GM19463 (cell line): Measurements from ENCODE around the gene ZNF688.
"Not testable (repeated sequence)": the region's sequence is repeated elsewhere in the genome, so short reads cannot be mapped to it uniquely, and the experiment has no call there.

Source experiments
- ATAC-seq: cut with Tn5 transposase; IDR thresholded peaks from one replicate; pipeline ENCODE4 v1.9.1; 2021; ENCODE audit warnings: mild to moderate bottlenecking, moderate library complexity; ENCODE audit not compliant: unreplicated experiment

ZNF688 gene

DNA sequence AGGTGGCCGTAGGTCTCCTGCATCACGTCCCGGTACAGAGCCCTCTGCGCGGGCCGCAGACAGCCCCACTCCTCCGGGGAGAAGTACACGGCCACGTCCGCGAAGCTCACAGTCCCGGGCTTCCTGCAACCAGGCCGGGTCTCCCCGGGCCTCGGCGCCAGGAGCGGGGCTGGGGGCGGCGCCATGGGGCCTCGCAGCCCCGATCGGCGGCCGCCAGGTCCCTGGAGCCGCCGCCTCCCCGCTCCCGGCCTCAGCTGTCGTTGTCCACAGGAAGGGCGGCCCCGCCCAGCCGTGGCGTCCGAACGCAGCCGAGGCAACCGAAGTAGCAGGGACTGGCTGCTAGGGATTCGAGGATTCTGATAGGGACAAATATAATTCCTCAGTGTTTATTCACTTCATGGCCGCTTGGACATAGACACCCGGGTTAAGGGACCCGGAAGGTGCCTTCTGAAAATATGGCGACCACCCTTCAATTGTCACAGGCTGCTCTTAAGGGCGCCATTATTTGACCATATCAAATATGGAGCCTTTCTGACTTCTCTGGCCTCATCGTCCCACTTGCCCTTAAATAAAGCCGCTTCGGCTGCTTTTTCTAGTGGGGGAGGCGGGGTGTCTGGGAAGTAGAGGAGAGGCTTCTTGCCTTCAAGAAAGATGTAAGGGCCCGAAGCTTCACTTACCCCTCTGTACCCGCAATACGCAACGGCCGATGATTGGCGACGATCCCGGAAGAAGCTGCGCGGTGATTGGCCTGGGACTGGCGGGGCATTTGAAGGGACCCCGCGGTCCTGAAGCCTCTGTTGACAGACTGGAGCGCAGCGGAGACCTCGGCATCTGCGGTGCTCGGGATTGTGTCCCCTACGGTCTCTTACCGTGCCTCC lies at the start of gene ZNF688:
ZNF688 (minus strand) TSS at position 270 of the 878 bp plus-strand sequence; CDS start at position 185, 85 bp downstream.
- peak; percentile 69 for ATAC-seq

DNA sequence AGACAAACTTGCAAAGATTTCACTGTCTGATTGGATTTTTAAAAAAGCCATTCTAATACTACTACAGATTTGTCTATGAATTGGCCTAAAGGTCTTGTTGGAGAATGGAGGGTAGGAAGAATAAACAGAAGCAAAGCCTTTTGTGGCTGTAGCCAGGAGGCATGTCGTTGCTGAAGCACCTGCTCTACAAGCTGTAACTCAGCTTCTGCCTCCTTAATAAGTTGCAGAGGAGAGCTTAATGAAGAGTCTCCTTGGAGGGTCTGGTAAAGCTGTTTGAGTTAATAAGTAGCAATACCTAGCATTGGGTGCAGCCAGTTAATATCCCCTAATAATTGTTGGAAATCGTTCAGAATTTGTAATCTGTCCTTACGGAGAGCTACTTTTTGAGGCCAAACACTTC lies 48.7 kb upstream of the ZNF688 start:
- ATAC-seq: no peak

DNA sequence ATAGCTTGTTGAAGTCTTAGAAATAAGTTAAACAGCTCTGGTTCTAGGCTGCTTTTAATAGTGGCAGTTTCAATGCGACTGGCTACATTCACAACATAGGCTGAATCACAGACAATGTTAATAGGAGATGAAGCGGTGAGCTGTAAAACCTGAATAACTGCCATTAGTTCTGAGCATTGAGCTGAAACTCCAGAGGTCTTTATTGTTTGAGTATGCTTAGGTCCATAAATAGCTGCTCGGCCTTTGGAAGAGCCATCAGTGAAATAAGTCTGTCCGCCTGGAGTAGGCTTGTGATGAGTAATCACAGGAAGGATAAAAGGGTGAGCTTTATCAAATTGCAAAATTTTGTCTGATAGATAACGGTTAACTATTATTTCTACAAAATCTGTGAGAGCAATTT lies 48.1 kb upstream of the ZNF688 start:
- no peak for ATAC-seq

DNA sequence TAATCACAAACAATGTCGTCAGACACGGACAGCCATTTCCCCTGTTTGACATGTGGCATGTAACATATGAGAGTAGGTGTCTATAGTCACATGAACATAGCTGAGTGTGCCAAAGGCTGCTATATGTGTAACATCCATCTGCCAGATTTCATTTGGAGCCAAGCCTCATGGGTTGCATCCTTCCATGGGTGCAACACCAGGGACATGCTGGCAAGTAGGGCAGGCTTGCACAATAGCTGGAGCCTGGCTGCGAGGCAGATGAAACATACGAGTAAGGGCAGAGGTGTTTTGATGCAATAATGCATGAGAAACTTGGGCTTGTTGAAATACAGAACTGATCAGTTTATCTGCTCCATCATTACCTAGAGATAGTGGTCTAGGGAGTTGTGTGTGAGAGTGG lies 47.7 kb upstream of the ZNF688 start:
- ATAC-seq: no peak

DNA sequence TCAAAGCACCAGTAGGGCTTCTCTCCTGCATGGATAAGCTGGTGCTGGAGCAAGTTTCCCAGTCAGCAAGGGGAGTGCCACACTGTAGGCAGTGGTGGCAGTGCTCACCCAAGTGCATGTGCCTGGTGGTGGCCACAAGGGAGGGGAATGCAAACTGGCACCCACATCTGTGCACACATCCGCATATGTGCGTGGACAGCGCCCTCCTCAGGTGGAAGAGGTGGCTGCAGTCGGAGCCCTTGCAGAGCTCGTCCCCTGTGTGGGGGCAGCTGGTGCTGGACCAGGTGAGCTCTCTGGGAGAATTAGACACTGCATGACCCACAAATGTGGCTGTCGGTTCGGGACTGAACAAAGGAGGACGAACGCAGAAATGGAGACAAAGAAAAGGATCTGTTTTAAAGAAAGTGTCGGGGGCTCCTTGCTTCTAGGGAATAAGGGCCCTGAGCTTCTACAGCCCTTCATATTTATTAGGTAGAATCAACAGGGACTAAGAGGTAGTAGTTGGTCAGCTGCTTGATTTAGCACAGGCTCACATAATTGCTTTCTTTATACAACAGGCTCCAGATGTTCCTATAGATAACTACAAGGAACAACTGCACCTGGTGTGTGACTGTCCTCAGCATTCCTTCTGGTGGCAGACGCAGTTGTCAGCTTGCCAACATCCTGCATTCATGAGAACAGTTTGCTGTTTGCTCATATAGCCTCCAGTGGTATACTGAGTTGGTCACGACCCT lies 44.0 kb upstream of the ZNF688 start:
- no peak for ATAC-seq

DNA sequence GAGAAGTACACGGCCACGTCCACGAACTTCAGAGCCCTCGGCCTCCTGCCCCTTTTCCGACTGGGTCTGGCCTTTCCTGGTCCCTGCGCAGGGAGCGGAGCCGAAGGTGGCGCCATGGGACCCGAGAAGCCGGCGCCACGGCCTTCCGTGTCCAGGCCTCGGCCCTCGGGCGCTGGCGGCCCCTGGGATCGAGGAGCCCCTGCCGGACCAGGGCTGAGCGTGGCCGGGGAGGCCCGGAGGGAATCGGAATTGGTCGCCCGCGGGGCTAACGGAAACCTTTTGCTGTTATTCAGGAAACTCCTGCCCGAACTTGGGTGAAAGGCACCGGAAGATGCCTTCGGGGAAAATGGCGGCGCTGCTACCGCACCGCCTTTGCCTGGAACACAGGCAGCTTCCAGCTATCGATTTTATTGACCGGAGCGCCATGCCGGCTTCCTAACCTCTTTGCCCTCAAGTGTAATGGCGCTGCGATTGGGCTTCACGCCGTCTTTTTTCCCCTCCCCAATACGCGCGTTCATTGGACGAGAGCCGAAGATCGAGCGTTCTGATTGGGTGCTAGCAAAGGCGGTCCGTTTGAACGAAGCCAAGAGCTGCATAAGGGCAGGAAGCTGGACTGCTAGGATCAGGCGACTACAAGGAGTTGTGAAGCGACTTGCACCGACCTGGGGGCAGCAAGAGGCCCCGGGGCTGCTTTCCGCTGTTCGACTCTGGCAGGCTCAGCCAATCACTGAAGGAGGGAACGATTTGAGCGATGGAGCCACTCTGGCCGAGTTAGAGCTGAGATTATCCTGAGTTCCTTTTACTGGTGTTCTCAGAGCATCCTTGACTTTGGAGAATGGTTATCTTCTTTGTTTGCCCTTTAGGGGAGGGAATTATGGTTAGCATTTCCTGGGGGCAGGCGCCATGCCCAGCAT lies 38.7 kb upstream of the ZNF688 start, which contains the start of gene ZNF689:
ZNF689 (minus strand) TSS at position 464 of the 914 bp plus-strand sequence; CDS start at position 116, 348 bp downstream.
- peak; percentile 95 for ATAC-seq

DNA sequence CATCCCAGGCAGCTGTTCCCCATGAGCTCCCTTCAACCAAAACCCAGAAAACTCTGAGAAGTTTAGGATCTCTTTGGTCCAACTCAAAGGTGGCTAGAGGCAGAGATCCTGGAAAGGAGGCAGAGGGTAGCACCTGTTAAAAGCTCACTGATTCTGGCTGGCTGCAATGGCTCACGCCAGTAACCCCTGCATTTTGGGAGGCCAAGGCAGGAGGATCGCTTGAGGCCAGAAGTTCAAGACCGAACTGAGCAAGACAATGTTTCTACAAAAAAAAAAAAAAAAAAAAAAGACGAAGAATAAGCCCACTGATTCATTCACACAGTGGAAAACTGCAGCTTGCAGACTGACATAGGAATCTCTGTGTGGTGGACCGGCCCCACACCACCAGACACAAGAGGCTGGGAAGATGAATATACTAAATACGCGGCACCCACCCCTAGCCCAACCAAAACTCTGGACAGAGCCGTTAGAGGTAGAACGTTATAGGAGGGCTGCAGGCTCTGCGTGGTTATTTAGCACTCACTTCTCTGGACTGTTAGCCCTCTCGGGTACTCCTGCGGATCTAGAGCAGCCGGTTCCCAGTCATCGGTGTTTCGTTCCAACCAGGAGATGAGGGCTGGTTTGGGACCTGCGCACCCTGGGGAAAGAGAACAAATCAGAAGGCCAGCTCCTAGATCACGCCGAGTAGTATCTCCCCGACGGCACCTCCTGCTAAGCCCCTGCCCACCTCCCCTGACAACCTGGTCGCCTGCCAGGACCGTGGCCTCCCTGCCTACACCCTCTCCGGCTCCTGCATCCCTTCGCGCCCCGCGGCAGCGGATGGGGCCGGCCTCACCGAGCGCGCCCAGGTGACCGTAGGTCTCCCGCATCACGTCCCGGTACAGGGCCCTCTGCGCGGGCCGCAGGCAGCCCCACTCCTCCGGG lies 37.8 kb upstream of the ZNF688 start:
- peak; percentile 20 for ATAC-seq

DNA sequence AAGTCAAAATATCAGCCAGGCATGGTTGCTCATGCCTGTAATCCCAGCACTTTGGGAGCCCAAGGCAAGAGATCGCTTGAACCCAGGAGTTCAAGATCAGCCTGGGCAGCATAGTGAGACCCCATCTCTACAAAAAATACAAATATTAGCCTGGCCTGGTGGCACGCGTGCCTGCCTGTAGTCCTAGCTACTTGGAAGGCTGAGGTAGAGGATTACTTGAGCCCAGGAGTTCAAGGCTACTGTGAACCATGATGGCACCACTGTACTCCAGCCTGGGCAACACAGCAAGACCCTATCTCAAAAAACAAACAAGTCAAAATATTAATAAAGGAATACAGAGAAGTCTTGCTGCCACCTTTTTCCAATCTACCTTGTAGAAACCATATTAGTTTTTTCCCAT lies 34.5 kb upstream of the ZNF688 start:
- ATAC-seq: no peak

DNA sequence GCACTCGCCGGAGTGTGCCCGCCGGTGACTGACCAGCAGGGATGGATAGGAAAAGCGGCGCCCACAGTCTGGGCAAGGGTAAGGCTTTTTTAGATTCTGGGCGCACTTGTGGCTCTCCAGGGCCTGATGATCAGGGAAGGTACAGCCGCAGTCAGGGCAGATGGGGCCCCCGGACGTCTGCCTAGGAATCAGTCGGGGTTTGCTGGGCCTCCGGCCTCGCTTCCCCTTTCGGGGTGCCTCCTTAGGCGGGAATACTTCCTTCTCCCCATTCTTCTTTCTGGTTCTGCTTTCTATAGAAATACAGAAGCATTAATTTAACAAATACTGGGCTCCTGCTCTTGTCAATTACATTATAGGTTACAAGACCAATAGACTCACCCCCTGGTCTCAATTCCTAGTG lies 33.6 kb upstream of the ZNF688 start:
- no peak for ATAC-seq

DNA sequence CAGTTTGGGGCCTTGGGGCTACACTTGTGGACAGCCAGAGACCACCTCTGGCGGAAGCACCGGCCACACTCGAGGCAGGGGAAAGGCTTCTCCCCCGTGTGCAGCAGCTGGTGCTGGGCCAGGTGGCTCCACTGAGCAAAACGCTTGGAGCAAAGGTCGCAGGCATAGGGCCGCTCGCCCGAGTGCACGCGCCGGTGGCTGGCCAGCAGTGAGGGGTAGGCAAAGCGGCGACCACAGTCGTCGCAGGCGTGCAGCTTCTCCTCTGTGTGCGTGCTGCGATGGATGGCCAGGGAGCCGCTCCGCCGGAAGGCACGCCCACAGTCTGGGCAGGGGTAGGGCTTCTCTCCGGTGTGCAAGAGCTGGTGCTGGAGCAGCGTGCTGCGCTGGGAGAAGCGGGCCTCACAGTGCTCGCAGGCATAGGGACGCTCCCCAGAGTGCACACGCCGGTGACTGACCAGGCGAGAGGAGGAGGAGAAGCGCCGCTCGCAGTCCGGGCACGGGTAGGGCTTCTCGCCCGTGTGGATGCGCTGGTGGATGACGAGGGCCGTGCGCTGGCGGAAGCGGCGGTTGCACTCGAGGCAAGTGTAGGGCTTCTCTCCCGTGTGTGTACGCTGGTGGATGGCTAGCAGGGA lies 32.9 kb upstream of the ZNF688 start:
- ATAC-seq: no peak

DNA sequence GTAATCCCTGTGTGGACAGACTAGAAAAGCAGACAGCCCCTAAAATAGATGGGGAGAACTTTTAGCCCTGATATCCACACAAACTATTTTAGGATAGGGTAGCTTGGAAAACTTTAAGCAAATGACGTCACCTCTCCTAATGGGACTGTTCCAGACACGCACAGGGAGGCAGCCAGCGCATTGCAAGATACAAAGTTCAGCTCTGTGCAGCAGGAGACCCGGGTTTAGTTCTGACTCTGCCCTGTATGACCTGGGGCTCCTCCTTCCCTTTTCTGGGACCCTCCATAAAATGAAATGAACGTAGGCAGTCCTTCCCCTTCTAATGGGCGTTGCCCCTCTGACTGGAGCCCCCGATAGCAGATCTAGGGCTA lies 32.4 kb upstream of the ZNF688 start:
- no peak for ATAC-seq

DNA sequence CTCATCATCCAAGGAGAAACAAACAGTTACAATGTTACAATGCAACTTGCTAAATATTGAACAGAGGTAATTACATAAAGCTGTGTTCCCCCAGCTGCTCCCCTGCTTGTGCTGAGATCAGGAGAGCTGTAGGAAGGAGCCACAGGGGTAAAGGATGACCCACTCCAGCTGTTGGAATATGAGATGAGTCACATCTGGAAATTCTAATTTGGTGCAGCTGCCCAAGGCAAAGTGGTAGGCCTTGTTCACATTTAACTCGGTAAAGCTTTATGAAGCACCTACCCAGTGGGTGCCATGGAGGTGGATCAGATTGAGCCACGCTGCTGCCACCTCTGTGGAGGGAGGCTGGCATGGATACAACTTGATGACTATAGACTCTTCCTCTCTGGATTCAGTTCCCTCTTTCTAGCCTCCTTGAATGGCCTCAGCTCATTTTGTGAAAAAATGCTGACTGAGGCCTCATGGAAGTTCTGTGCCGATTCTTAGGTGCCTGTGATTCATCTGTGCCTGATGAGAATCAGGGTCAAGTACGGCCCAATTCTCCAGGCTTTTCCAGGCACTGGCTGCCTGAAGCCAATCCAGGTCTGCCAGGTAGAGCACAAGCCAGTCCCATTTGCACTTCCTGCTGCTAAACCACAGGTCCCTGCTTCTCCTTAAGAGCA lies 31.2 kb upstream of the ZNF688 start:
- no peak for ATAC-seq

DNA sequence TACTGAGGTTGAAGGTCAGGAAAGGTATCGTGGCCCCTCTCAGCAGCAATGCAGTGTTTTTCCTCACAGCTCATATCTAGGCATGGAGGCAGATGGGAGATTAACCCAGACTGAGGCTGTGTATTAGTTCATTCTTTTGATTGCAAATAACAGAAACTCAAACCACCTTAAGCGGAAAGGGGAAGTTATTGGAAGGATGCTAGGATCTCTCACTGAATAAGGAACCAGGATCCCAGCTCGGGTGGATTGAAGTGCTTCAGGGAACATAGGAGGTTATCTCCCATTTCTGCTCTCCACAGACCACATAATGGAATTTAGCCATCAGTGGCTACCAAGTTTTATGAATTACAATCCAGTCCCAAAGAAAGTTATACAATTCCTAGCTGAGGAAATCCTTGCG lies 30.5 kb upstream of the ZNF688 start:
- ATAC-seq: no peak

DNA sequence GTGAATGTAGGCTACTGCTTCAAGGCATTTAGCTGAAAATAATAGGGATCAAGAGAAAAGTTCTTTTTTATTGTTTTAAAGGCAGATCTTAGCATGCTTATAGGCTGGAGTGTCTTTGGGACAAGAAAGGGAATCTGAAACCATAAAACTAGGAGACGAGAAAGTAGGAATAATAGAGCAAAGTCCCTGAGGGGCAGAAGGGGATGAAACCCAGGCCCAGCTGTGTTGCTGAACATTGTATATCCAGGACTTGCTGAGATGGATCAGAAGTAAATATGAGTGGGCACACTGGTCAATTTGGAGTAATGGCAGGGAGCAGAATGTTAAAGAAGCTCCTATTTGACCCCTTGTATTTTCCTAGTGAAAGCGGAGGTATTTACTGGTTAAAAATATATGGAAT lies 29.4 kb upstream of the ZNF688 start:
- no peak for ATAC-seq

DNA sequence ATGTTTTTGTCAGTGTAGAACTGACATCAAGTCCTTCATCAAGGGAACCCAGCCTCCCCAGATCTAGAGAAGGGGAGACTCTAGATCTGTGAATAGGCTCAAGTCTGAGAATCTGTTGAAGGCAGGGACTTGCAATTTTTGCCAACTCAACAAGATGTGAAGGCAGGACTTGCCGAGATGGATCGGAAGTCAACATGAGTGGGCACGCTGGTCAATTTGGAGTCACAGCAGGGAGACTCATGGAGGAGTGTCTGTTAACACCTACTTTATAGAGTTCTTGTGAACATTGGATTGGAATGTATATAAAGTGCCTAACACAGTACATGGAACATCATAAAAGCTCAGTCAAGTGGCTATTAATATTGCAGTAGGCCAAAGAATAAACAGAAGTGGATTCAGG lies 28.7 kb upstream of the ZNF688 start:
- ATAC-seq: no peak

DNA sequence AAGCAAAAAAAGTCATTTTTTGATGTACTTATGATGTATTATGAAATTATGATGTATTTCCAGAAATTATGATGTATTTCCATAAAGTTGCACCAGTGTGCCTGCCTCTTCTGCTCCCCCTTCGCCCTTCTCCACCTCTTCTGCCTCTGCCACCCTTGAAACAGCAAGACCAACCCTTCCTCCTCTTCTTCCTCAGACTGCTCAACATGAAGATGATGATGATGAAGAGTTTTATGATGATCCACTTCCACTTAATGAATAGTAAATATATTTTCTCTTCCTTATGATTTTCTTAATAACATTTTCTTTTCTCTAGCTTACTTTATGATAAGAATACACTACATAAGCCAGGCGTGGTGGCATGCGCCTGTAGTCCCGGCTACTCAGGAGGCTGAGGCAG lies 21.4 kb upstream of the ZNF688 start:
- ATAC-seq: no peak

DNA sequence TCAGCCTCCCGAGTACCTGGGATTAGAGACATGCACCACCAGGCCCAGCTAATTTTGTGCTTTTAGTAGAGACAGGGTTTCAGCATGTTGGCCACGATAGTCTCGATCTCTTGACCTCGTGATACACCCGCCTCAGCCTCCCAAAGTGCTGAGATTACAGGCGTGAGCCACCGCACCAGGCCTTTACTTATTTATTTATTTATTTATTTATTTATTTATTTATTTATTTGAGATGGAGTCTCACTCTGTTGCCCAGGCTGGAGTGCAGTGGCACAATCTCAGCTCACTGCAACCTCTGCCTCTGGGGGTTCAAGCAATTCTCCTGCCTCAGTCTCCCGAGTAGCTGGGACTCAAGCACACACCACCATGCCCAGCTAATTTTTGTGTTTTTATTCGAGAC lies 19.4 kb upstream of the ZNF688 start:
- not testable (repeated sequence) for ATAC-seq

DNA sequence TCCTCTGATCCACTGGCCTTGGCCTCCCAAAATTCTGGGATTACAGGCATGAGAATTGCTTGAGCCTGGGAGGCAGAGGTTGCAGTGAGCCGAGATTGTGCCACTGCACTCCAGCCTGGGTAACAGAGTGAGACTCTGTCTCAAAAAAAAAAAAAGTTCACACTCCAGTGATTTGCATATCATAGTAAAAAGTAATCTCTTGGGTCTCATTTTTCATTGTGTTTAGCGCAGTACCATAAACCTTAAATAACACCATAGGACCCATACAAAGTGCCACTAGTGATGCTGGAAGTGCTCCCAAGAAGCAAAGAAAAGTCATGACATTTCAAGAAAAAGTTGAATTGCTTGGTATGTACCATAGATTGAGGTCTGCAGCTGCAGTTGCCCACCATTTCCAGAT lies 18.1 kb upstream of the ZNF688 start:
- ATAC-seq: not testable (repeated sequence)

DNA sequence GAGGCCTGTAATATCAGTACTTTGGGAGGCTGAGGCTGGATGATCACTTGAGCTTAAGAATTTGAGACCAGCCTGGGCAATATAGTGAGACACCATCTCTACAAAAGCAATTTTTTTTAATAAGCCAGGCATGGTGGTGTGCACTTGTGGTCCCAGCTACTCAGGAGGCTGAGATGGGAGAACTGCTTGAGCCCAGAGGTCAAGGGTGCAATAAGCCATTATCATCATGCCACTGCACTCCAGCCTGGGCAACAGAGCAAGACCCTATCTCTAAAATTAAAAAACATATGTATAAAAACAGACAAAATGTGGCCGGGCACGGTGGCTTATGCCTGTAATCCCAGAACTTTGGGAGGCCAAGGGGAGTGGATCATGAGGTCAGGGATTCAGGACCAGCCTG lies 17.1 kb upstream of the ZNF688 start:
- no peak for ATAC-seq
